ENCODE data around the gene GNAL. TPM values are rescaled to one million over a fixed set of nuclear protein-coding genes. Genes with fewer than 3 reads are reported as not detected.

GNAL gene
- total and polyA plus RNA-seq, 2 experiments from 2014 or later = 7.5 to 21.6 TPM

DNA sequence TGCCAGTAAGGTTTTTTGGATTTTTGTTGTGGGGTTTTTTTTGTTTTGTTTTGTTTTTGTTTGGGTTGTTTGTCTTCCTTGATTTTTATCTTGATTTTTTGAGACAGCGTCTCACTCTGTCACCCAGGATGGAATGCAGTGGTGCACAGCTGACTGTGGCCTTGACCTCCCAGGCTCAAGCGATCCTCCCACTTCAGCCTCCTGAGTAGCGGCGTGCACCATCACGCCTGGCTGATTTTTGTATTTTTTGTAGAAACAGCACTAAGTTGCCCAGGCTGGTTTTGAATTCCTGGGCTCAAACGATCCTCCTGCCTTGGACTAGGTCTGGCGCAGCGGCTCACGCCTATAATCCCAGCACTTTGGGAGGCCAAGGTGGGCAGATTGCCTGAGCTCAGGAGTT, 202.7 kb downstream of the GNAL start:
- Histone ChIP-seq H3K27ac (ENCODE audit: low read depth) (no peak overlapping the region), H3K9me2 (ENCODE audit: insufficient read depth) (no peaks in the 10 kb centered on the region), H3K4me2 (no peak overlapping the region), H3K36me3 (ENCODE audit: insufficient read depth) (peaks cover 8% of the 10 kb centered on the region; the same call in 1 of the 2 replicates), H3K79me2 (replicated peaks; ENCODE audit: insufficient read depth) (no peaks in the 10 kb centered on the region), H2AFZ (no peak overlapping the region), H3K27me3 (ENCODE audit: insufficient read depth) (no peaks in the 10 kb centered on the region), H4K20me1 (replicated peaks; ENCODE audit: insufficient read depth) (no peaks in the 10 kb centered on the region), H3F3A (replicated peaks; ENCODE audit: low read depth) (no peaks in the 10 kb centered on the region), H3K4me1 (ENCODE audit: insufficient read depth) (no peaks in the 10 kb centered on the region), H3K4me3 (no peak overlapping the region)
- Mint-ChIP-seq H3K4me3 (no peak overlapping the region), H3K4me1 (peaks cover 6% of the 10 kb centered on the region), H3K27me3 (ENCODE audit: insufficient read depth, low read depth, poor library complexity) (peaks cover 4% of the 10 kb centered on the region), H3K27ac (no peak overlapping the region), H3K9me3 (no peaks in the 10 kb centered on the region), H3K36me3 (ENCODE audit: low read depth) (peaks cover 26% of the 10 kb centered on the region; the same call in 2 of the 3 replicates)
- TF ChIP-seq CREB1 (CRISPR knock-in tag; IDR thresholded peaks at IDR 0.05; ENCODE audit: low read depth) = no peak
- TF ChIP-seq, protein P1, sequence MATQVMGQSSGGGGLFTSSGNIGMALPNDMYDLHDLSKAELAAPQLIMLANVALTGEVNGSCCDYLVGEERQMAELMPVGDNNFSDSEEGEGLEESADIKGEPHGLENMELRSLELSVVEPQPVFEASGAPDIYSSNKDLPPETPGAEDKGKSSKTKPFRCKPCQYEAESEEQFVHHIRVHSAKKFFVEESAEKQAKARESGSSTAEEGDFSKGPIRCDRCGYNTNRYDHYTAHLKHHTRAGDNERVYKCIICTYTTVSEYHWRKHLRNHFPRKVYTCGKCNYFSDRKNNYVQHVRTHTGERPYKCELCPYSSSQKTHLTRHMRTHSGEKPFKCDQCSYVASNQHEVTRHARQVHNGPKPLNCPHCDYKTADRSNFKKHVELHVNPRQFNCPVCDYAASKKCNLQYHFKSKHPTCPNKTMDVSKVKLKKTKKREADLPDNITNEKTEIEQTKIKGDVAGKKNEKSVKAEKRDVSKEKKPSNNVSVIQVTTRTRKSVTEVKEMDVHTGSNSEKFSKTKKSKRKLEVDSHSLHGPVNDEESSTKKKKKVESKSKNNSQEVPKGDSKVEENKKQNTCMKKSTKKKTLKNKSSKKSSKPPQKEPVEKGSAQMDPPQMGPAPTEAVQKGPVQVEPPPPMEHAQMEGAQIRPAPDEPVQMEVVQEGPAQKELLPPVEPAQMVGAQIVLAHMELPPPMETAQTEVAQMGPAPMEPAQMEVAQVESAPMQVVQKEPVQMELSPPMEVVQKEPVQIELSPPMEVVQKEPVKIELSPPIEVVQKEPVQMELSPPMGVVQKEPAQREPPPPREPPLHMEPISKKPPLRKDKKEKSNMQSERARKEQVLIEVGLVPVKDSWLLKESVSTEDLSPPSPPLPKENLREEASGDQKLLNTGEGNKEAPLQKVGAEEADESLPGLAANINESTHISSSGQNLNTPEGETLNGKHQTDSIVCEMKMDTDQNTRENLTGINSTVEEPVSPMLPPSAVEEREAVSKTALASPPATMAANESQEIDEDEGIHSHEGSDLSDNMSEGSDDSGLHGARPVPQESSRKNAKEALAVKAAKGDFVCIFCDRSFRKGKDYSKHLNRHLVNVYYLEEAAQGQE (IDR thresholded peaks at IDR 0.05; ENCODE audit: unreplicated experiment) = no peak
- TF ChIP-seq ZNF114 (CRISPR knock-in tag; IDR thresholded peaks at IDR 0.05) = no peak
- TF ChIP-seq JUNB (IDR thresholded peaks at IDR 0.05; ENCODE audit: unreplicated experiment) = no peak
- TF ChIP-seq ETS1 (IDR thresholded peaks at IDR 0.05) = no peak
- TF ChIP-seq, protein P2, sequence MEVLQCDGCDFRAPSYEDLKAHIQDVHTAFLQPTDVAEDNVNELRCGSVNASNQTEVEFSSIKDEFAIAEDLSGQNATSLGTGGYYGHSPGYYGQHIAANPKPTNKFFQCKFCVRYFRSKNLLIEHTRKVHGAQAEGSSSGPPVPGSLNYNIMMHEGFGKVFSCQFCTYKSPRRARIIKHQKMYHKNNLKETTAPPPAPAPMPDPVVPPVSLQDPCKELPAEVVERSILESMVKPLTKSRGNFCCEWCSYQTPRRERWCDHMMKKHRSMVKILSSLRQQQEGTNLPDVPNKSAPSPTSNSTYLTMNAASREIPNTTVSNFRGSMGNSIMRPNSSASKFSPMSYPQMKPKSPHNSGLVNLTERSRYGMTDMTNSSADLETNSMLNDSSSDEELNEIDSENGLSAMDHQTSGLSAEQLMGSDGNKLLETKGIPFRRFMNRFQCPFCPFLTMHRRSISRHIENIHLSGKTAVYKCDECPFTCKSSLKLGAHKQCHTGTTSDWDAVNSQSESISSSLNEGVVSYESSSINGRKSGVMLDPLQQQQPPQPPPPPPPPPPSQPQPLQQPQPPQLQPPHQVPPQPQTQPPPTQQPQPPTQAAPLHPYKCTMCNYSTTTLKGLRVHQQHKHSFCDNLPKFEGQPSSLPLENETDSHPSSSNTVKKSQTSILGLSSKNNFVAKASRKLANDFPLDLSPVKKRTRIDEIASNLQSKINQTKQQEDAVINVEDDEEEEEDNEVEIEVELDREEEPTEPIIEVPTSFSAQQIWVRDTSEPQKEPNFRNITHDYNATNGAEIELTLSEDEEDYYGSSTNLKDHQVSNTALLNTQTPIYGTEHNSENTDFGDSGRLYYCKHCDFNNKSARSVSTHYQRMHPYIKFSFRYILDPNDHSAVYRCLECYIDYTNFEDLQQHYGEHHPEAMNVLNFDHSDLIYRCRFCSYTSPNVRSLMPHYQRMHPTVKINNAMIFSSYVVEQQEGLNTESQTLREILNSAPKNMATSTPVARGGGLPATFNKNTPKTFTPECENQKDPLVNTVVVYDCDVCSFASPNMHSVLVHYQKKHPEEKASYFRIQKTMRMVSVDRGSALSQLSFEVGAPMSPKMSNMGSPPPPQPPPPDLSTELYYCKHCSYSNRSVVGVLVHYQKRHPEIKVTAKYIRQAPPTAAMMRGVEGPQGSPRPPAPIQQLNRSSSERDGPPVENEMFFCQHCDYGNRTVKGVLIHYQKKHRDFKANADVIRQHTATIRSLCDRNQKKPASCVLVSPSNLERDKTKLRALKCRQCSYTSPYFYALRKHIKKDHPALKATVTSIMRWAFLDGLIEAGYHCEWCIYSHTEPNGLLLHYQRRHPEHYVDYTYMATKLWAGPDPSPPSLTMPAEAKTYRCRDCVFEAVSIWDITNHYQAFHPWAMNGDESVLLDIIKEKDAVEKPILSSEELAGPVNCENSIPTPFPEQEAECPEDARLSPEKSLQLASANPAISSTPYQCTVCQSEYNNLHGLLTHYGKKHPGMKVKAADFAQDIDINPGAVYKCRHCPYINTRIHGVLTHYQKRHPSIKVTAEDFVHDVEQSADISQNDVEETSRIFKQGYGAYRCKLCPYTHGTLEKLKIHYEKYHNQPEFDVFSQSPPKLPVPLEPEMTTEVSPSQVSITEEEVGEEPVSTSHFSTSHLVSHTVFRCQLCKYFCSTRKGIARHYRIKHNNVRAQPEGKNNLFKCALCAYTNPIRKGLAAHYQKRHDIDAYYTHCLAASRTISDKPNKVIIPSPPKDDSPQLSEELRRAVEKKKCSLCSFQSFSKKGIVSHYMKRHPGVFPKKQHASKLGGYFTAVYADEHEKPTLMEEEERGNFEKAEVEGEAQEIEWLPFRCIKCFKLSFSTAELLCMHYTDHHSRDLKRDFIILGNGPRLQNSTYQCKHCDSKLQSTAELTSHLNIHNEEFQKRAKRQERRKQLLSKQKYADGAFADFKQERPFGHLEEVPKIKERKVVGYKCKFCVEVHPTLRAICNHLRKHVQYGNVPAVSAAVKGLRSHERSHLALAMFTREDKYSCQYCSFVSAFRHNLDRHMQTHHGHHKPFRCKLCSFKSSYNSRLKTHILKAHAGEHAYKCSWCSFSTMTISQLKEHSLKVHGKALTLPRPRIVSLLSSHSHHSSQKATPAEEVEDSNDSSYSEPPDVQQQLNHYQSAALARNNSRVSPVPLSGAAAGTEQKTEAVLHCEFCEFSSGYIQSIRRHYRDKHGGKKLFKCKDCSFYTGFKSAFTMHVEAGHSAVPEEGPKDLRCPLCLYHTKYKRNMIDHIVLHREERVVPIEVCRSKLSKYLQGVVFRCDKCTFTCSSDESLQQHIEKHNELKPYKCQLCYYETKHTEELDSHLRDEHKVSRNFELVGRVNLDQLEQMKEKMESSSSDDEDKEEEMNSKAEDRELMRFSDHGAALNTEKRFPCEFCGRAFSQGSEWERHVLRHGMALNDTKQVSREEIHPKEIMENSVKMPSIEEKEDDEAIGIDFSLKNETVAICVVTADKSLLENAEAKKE (CRISPR knock-in tag; IDR thresholded peaks at IDR 0.05) = no peak
- no peak for TF ChIP-seq CTCF (conservative IDR thresholded peaks at IDR 0.05; ENCODE audit: low read depth in 2 of 2)
- TF ChIP-seq NANOG (IDR thresholded peaks at IDR 0.05; ENCODE audit: borderline replicate concordance) = no peak
- TF ChIP-seq ZNF331 (CRISPR knock-in tag; IDR thresholded peaks at IDR 0.05; ENCODE audit: low read depth) = no peak
- no peak for TF ChIP-seq EZH2 (IDR thresholded peaks at IDR 0.05; ENCODE audit: low read depth, unreplicated experiment)
- no peak for TF ChIP-seq POLR2AphosphoS5 (IDR thresholded peaks at IDR 0.05; ENCODE audit: low read depth)
- no peak for TF ChIP-seq STAT1 (IDR thresholded peaks at IDR 0.05; ENCODE audit: unreplicated experiment)
- TF ChIP-seq EZH2phosphoT487 (IDR thresholded peaks at IDR 0.05; ENCODE audit: unreplicated experiment) = no peak
- ATAC-seq = no peak
- DNase-seq (ENCODE audit: low spot score) = no peak

Data from GM23338 (cell line).